SK-N-SH (cell line): ENCODE data around the gene GNS. TPM values are rescaled to one million over a fixed set of nuclear protein-coding genes. Genes with fewer than 3 reads are reported as not detected.

Experiments
- CTCF ChIA-PET: fragments of 300-600, 350-600 bp; formaldehyde crosslinking; extraction: SDS; loops from one replicate; lab custom pipeline; 2021; lab: Yijun Ruan, JAX
- POLR2A ChIA-PET: fragments of 350-600 bp; sonication (Branson Sonifier 250); formaldehyde crosslinking; extraction: SDS; loops from one replicate; lab custom pipeline; 2020; ENCODE audit warnings: antibody characterized with exemption, inconsistent platforms; lab: Yijun Ruan, JAX
- DNase-seq: peaks from one replicate; pipeline ENCODE4 v3.0.0; 2012
- H2AFZ ChIP-seq: fragments of 200-600 bp; sonication (generic); 2 replicates; pipeline ENCODE4 v1.8.1; 2016; ENCODE audit warnings: antibody characterized with exemption, mild to moderate bottlenecking, low read depth
- H3F3A ChIP-seq: fragments of 200-600 bp; sonication (generic); replicated peaks from 2 replicates; pipeline ENCODE3; 2016; ENCODE audit warnings: antibody characterized with exemption, mild to moderate bottlenecking; ENCODE audit not compliant: insufficient read depth
- H3K27ac ChIP-seq, 2 experiments: fragments of 200-500 bp in 1 of 2; fragments of 200-600 bp in 1 of 2; sonication (Bioruptor generic) in 1 of 2; sonication (generic), shearing (Covaris generic) in 1 of 2; 2 replicates each; pipeline versions ENCODE4 v1.5.1 to v1.6.1; 2014 to 2016; ENCODE audit warnings: low read depth in 2 of 2, inconsistent platforms in 1 of 2, low read length in 1 of 2, mild to moderate bottlenecking in 1 of 2, mixed read lengths in 1 of 2
- H3K27me3 ChIP-seq: fragments of 200-600 bp; sonication (generic), shearing (Covaris generic); 2 replicates; pipeline ENCODE4 v1.6.1; 2016; ENCODE audit warnings: mixed run types; ENCODE audit not compliant: insufficient read depth
- H3K36me3 ChIP-seq, 2 experiments: fragments of 200-500 bp in 1 of 2; fragments of 200-600 bp in 1 of 2; sonication (Bioruptor generic) in 1 of 2; sonication (generic) in 1 of 2; replicated peaks in 1 of 2; 2 replicates each; pipeline versions ENCODE3 to v1.5.1; 2014 to 2016; ENCODE audit warnings: low read length in 1 of 2, mild to moderate bottlenecking in 1 of 2; ENCODE audit not compliant: insufficient read depth in 2 of 2, control insufficient read depth in 1 of 2
- H3K4me1 ChIP-seq, 2 experiments: fragments of 200-500 bp in 1 of 2; fragments of 200-600 bp in 1 of 2; sonication (Bioruptor generic) in 1 of 2; sonication (generic), shearing (Covaris generic) in 1 of 2; 2 replicates each; pipeline versions ENCODE4 v1.5.1 to v1.6.1; 2014 to 2016; ENCODE audit warnings: low read depth in 1 of 2, low read length in 1 of 2, mixed run types in 1 of 2; ENCODE audit not compliant: insufficient read depth in 2 of 2, control insufficient read depth in 1 of 2
- H3K4me2 ChIP-seq: fragments of 200-600 bp; sonication (generic), shearing (Covaris generic); 2 replicates; pipeline ENCODE4 v1.6.1; 2017; ENCODE audit warnings: mixed run types
- H3K4me3 ChIP-seq, 2 experiments: fragments of 200-500 bp in 1 of 2; fragments of 200-600 bp in 1 of 2; sonication (Bioruptor generic) in 1 of 2; sonication (generic), shearing (Covaris generic) in 1 of 2; 2 replicates each; pipeline versions ENCODE4 v1.5.1 to v1.8.1; 2014 to 2016; ENCODE audit warnings: low read depth in 2 of 2, inconsistent platforms in 1 of 2, low read length in 1 of 2, mild to moderate bottlenecking in 1 of 2, mixed read lengths in 1 of 2, moderate library complexity in 1 of 2
- H3K79me2 ChIP-seq: fragments of 200-600 bp; sonication (generic); 2 replicates; pipeline ENCODE4 v1.8.1; 2017; ENCODE audit warnings: mild to moderate bottlenecking; ENCODE audit not compliant: insufficient read depth
- H3K9ac ChIP-seq: fragments of 200-600 bp; sonication (generic); 2 replicates; pipeline ENCODE4 v1.6.1; 2017; ENCODE audit warnings: mixed run types
- H3K9me2 ChIP-seq: fragments of 200-600 bp; sonication (generic); 2 replicates; pipeline ENCODE4 v1.6.1; 2017; ENCODE audit warnings: mixed run types
- H3K9me3 ChIP-seq: fragments of 200-600 bp; sonication (generic); 2 replicates; pipeline ENCODE4 v1.6.1; 2017; ENCODE audit warnings: mixed run types, mild to moderate bottlenecking, moderate library complexity
- H4K20me1 ChIP-seq: fragments of 200-600 bp; sonication (generic); 2 replicates; pipeline ENCODE4 v1.6.1; 2017; ENCODE audit warnings: mild to moderate bottlenecking, mixed run types; ENCODE audit not compliant: insufficient read depth
- CHD2 ChIP-seq: fragments of 150-350 bp; IDR thresholded peaks from 2 replicates; pipeline ENCODE4 v1.6.1; 2018; ENCODE audit warnings: low read length; ENCODE audit not compliant: partially characterized antibody
- CTCF ChIP-seq: fragments of 200-600 bp; sonication (generic); IDR thresholded peaks from 2 replicates; pipeline ENCODE4 v1.6.1; 2017; ENCODE audit warnings: antibody characterized with exemption, mild to moderate bottlenecking, moderate library complexity
- FOSL2 ChIP-seq: IDR thresholded peaks from 2 replicates; pipeline ENCODE4 v1.4.0; 2012; ENCODE audit warnings: low read depth, mild to moderate bottlenecking, moderate library complexity, borderline replicate concordance
- FOXJ3 ChIP-seq: sonication (generic); formaldehyde crosslinking; IDR thresholded peaks from 2 replicates; pipeline ENCODE4 v1.5.1; 2020; ENCODE audit warnings: mild to moderate bottlenecking, missing genetic modification reagents
- RAD21 ChIP-seq: IDR thresholded peaks from 2 replicates; pipeline ENCODE4 v1.6.1; 2012; ENCODE audit warnings: mild to moderate bottlenecking, low read length
- RXRA ChIP-seq: IDR thresholded peaks from 2 replicates; pipeline ENCODE4 v1.4.0; 2012; ENCODE audit warnings: low read depth, mild to moderate bottlenecking, borderline replicate concordance
- TAF1 ChIP-seq: IDR thresholded peaks from 2 replicates; pipeline ENCODE4 v1.6.1; 2012; ENCODE audit warnings: low read depth, mild to moderate bottlenecking, low read length, moderate library complexity, borderline replicate concordance
- TCF12 ChIP-seq: IDR thresholded peaks from 2 replicates; pipeline ENCODE4 v1.4.0; 2012
- ZBTB33 ChIP-seq: IDR thresholded peaks from 2 replicates; pipeline ENCODE4 v1.4.0; 2012; ENCODE audit warnings: low read depth, borderline replicate concordance
- WGBS: methylation state at CpG from one replicate; pipeline ENCODE4 v1.1.6; 2017; ENCODE audit warnings: low lambda C conversion rate; 5-methylcytosine and 5-hydroxymethylcytosine counted together
- polyA plus RNA-seq, 3 experiments: library from polyadenylated mRNA; depleted of rRNA; stranded (reverse); fragments of >200 nt; gene quantifications; 2 replicates each; pipeline ENCODE4 v1.2.3, GENCODE V29; 2012

Gene GNS
- polyA plus RNA-seq, 1 of the 3 experiments (the other 2 are of a cell fraction) = 74.8 TPM

DNA sequence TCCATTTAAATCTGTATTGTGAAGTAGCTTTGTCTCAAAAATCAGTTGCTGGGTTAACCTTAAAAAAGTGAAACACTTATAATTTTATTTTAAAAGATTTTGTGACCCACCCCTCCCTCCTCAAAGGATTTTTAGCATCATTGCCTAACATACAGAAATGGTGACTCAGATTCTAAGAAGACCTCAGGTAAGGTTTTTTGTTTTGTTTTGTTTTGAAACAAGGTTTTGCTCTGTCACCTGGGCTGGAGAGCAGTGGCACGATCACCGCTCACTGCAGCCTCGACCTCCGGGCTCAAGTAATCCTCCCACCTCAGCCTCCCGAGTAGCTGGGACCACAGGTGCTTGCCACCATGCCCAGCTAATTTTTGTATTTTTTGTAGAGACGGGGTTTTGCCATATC lies 74.2 kb downstream of the GNS start:
- Histone ChIP-seq H3K4me1 (peaks cover 12 to 23% of the 10 kb centered on the region in 2 experiments), H3K79me2 (peaks cover 33% of the 10 kb centered on the region; the same call in 1 of the 2 replicates), H3K9me2 (no peaks in the 10 kb centered on the region), H2AFZ (no peak overlapping the region), H3K9ac (no peak overlapping the region), H3F3A (peaks cover 8% of the 10 kb centered on the region), H3K27me3 (no peaks in the 10 kb centered on the region), H3K27ac (no peak overlapping the region), H3K9me3 (no peaks in the 10 kb centered on the region), H3K36me3 (peaks cover 5 to 20% of the 10 kb centered on the region in 2 experiments), H3K4me2 (no peak overlapping the region), H4K20me1 (no peaks in the 10 kb centered on the region), H3K4me3 (no peak overlapping the region)
- WGBS = 93% methylated on average over 6 of the region's 6 CpGs
- no peak for DNase-seq
- POLR2A ChIA-PET = no interaction called here
- TF ChIP-seq TCF12 (no peak), CTCF (no peak), CHD2 (no peak), FOSL2 (no peak), TAF1 (no peak), RXRA (no peak)
- CTCF ChIA-PET = interaction anchor here (1.1 to 3.0 kb wide), 2 partner anchors 11 to 136 kb away, joined by 3 to 14 read pairs; no protein-coding TSS in a partner anchor

DNA sequence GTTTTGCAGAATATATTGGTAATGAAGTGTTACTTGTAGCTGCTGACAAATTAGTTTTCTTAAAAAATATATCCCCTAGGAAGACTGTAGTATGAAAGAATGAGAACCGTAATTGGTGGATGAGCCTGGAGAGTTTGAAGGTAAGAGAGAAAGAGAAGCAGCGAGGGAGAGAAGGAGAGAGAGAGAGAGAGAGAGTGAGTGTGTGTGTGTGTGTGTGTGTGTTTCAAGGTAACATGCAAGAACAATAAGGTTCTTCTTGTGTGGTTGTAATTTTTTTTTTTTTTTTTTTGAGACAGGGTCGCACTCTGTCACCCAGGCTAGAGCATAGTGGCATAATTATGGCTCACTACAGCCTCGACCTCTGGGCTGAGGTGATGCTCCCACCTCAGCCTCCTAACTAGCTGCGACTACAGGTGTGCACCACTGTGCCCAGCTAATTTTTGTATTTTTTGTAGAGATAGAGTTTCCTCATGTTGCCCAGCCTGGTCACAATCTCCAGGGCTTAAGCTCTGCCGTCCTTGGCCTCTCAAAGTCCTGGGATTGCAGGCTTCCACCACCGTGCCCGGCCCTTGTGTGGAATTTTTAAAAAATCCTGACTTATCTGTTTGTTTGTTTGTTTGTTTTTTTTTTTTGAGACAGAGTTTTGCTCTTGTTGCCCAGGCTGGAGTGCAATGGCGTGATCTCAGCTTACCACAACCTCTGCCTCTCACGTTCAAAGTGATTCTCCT lies 75.2 kb downstream of the GNS start:
- POLR2A ChIA-PET = no interaction called here
- Histone ChIP-seq H3K27me3 (no peaks in the 10 kb centered on the region), H3K4me3 (no peak overlapping the region), H4K20me1 (no peaks in the 10 kb centered on the region), H3F3A (peaks cover 13% of the 10 kb centered on the region), H3K9me3 (no peaks in the 10 kb centered on the region), H3K4me2 (no peak overlapping the region), H3K4me1 (peaks cover 20 to 30% of the 10 kb centered on the region in 2 experiments), H3K36me3 (peaks cover 5 to 20% of the 10 kb centered on the region in 2 experiments), H3K79me2 (peaks cover 36% of the 10 kb centered on the region; the same call in 1 of the 2 replicates)
- WGBS = 93% methylated on average over 9 of the region's 10 CpGs
- CTCF ChIA-PET = interaction anchor here (1.2 to 3.7 kb wide), 6 partner anchors 8 to 135 kb away, joined by 3 to 28 read pairs (median 12); partner anchors contain the start of gene RASSF3
- no peak for DNase-seq
- no peak for TF ChIP-seq FOSL2
- TF ChIP-seq FOXJ3 (CRISPR knock-in tag) = no peak
- TF ChIP-seq RAD21 = no peak
- TF ChIP-seq TCF12 = no peak
- TF ChIP-seq ZBTB33 = no peak
- TF ChIP-seq, all 33 proteins: peak for 0
- Histone ChIP-seq H3K27ac (peak overlapping the region in 1 of 2 experiments; percentile 91; a peak in 1 of 4 replicates), H3K9me2 (no peaks in the 10 kb centered on the region), H3K9ac (no peak overlapping the region), H2AFZ (no peak overlapping the region)
